H9 (cell line): Measurements from ENCODE around the gene DBN1. TPM values are rescaled to one million over a fixed set of nuclear protein-coding genes. Genes with fewer than 3 reads are reported as not detected.

ENCODE experiments used
- DNase-seq: peaks from one replicate; pipeline ENCODE4 v3.0.0-alpha.2; 2017
- H2AFZ ChIP-seq: one replicate; pipeline ENCODE4 v1.6.1; 2013; ENCODE audit warnings: mild to moderate bottlenecking, low read length, control low read depth, moderate library complexity
- H2AK5ac ChIP-seq: 2 replicates; pipeline ENCODE4 v1.6.1; 2013; ENCODE audit warnings: low read length, control low read depth, mixed read lengths; ENCODE audit not compliant: insufficient read length
- H2BK120ac ChIP-seq: one replicate; pipeline ENCODE4 v1.6.1; 2013; ENCODE audit warnings: low read depth, mild to moderate bottlenecking, low read length, control low read depth, inconsistent platforms; ENCODE audit not compliant: poor library complexity, severe bottlenecking
- H2BK12ac ChIP-seq: 2 replicates; pipeline ENCODE4 v1.6.1; 2013; ENCODE audit warnings: low read length, control low read depth, mixed read lengths, low read depth; ENCODE audit not compliant: insufficient read length
- H2BK15ac ChIP-seq: 2 replicates; pipeline ENCODE4 v1.6.1; 2013; ENCODE audit warnings: low read depth, low read length, control low read depth
- H2BK20ac ChIP-seq: one replicate; pipeline ENCODE4 v1.6.1; 2013; ENCODE audit warnings: low read depth, mild to moderate bottlenecking, low read length, control low read depth, inconsistent platforms; ENCODE audit not compliant: poor library complexity, severe bottlenecking
- H2BK5ac ChIP-seq: 2 replicates; pipeline ENCODE4 v1.6.1; 2013; ENCODE audit warnings: low read length, control low read depth, mixed read lengths; ENCODE audit not compliant: insufficient read length
- H3K14ac ChIP-seq: 2 replicates; pipeline ENCODE4 v1.6.1; 2013; ENCODE audit warnings: low read length, control low read depth; ENCODE audit not compliant: insufficient read depth
- H3K18ac ChIP-seq: 2 replicates; pipeline ENCODE4 v1.6.1; 2013; ENCODE audit warnings: low read depth, mild to moderate bottlenecking, mixed read lengths, low read length, control low read depth; ENCODE audit not compliant: insufficient read length
- H3K23ac ChIP-seq: 2 replicates; pipeline ENCODE4 v1.6.1; 2013; ENCODE audit warnings: low read length, control low read depth, mixed read lengths, low read depth; ENCODE audit not compliant: insufficient read length
- H3K23me2 ChIP-seq: 2 replicates; pipeline ENCODE4 v1.6.1; 2013; ENCODE audit warnings: low read depth, mild to moderate bottlenecking, mixed read lengths, low read length, control low read depth; ENCODE audit not compliant: insufficient read length, poor library complexity, severe bottlenecking
- H3K27ac ChIP-seq: 2 replicates; pipeline ENCODE4 v1.5.1; 2013; ENCODE audit warnings: low read length, control low read depth, mixed read lengths, low read depth; ENCODE audit not compliant: insufficient read length
- H3K27me3 ChIP-seq: 2 replicates; pipeline ENCODE4 v1.6.1; 2013; ENCODE audit warnings: low read length, control low read depth, inconsistent platforms; ENCODE audit not compliant: insufficient read depth
- H3K4ac ChIP-seq: 2 replicates; pipeline ENCODE4 v1.6.1; 2013; ENCODE audit warnings: low read depth, mild to moderate bottlenecking, control low read depth, inconsistent platforms, low read length, moderate library complexity
- H3K4me1 ChIP-seq: 2 replicates; pipeline ENCODE4 v1.6.1; 2013; ENCODE audit warnings: low read length, control low read depth, inconsistent platforms; ENCODE audit not compliant: insufficient read depth
- H3K4me2 ChIP-seq: 2 replicates; pipeline ENCODE4 v1.6.1; 2013; ENCODE audit warnings: low read length, control low read depth, mixed read lengths; ENCODE audit not compliant: insufficient read length, insufficient read depth
- H3K56ac ChIP-seq: 2 replicates; pipeline ENCODE4 v1.6.1; 2013; ENCODE audit warnings: low read depth, mild to moderate bottlenecking, mixed read lengths, low read length, control low read depth; ENCODE audit not compliant: insufficient read length
- H3K79me1 ChIP-seq: 2 replicates; pipeline ENCODE4 v1.6.1; 2013; ENCODE audit warnings: low read depth, mild to moderate bottlenecking, moderate library complexity, low read length, control low read depth, inconsistent platforms; ENCODE audit not compliant: insufficient read depth, poor library complexity, severe bottlenecking
- H3K79me2 ChIP-seq: 2 replicates; pipeline ENCODE4 v1.6.1; 2013; ENCODE audit warnings: low read length, control low read depth, inconsistent platforms; ENCODE audit not compliant: insufficient read depth
- H3K9ac ChIP-seq: 2 replicates; pipeline ENCODE4 v1.6.1; 2013; ENCODE audit warnings: low read length, control low read depth, mixed read lengths; ENCODE audit not compliant: insufficient read length; ENCODE audit errors: extremely low read depth
- H3K9me3 ChIP-seq: one replicate; pipeline ENCODE4 v1.6.1; 2013; ENCODE audit warnings: low read depth, low read length, inconsistent platforms; ENCODE audit not compliant: control insufficient read depth
- H3T11ph ChIP-seq: one replicate; pipeline ENCODE4 v1.6.1; 2013; ENCODE audit warnings: mild to moderate bottlenecking, low read length, control low read depth, inconsistent platforms
- H4K20me1 ChIP-seq: one replicate; pipeline ENCODE4 v1.6.1; 2013; ENCODE audit not compliant: control insufficient read depth, insufficient read length, insufficient read depth
- H4K5ac ChIP-seq: 2 replicates; pipeline ENCODE4 v1.6.1; 2013; ENCODE audit warnings: low read depth, mild to moderate bottlenecking, mixed read lengths, low read length, control low read depth; ENCODE audit not compliant: insufficient read length
- H4K8ac ChIP-seq: replicated peaks from 2 replicates; pipeline ENCODE4 v1.6.1; 2013; ENCODE audit warnings: low read length, control low read depth, mixed read lengths, low read depth; ENCODE audit not compliant: insufficient read length
- H4K91ac ChIP-seq: 2 replicates; pipeline ENCODE4 v1.6.1; 2013; ENCODE audit warnings: low read depth, mild to moderate bottlenecking, moderate library complexity, mixed read lengths, low read length, control low read depth; ENCODE audit not compliant: insufficient read length
- H3K27ac Mint-ChIP-seq, 3 experiments: 2 replicates in 2 of 3; 3 replicates in 1 of 3; pipeline ENCODE4 v1.8.0; 2020 to 2021; ENCODE audit warnings: mixed read lengths in 3 of 3, mild to moderate bottlenecking in 1 of 3, moderate library complexity in 1 of 3
- H3K27me3 Mint-ChIP-seq: 2 replicates; pipeline ENCODE4 v1.8.0; 2021; ENCODE audit warnings: low read depth, mild to moderate bottlenecking, moderate library complexity, mixed read lengths
- H3K36me3 Mint-ChIP-seq, 3 experiments: 2 replicates in 2 of 3; 3 replicates in 1 of 3; pipeline ENCODE4 v1.8.0; 2020 to 2021; ENCODE audit warnings: low read depth in 3 of 3, mixed read lengths in 3 of 3; ENCODE audit not compliant: insufficient read depth in 1 of 3
- H3K4me1 Mint-ChIP-seq, 2 experiments: 2 replicates each; pipeline ENCODE4 v1.8.0; 2020; ENCODE audit warnings: mixed read lengths in 2 of 2
- H3K4me3 Mint-ChIP-seq, 2 experiments: 2 replicates in 1 of 2; 3 replicates in 1 of 2; pipeline ENCODE4 v1.8.0; 2020 to 2021; ENCODE audit warnings: mild to moderate bottlenecking in 2 of 2, mixed read lengths in 2 of 2, moderate library complexity in 1 of 2
- H3K9me3 Mint-ChIP-seq, 2 experiments: 2 replicates in 1 of 2; 3 replicates in 1 of 2; pipeline ENCODE4 v1.8.0; 2020; ENCODE audit warnings: mild to moderate bottlenecking in 2 of 2, mixed read lengths in 2 of 2, moderate library complexity in 1 of 2
- WGBS: extraction: QIAGEN DNeasy Blood & Tissue Kit; methylation state at CpG from one replicate; pipeline ENCODE4 v1.1.7; 2013; ENCODE audit warnings: missing lambda C conversion rate, low lambda C conversion rate, mixed read lengths; ENCODE audit not compliant: insufficient read length; ENCODE audit errors: extremely low coverage; 5-methylcytosine and 5-hydroxymethylcytosine counted together
- total RNA-seq: library from RNA; stranded (reverse); gene quantifications from 2 replicates; pipeline ENCODE4 v1.2.1, GENCODE V29; 2021
- TF ChIP-seq, protein P1 (sequence below): fragments of 200-600 bp; sonication (generic); conservative IDR thresholded peaks from 3 replicates; pipeline ENCODE4 v1.8.0; 2021; ENCODE audit warnings: antibody characterized with exemption, mild to moderate bottlenecking

Gene DBN1
- total RNA-seq, 1 experiment from 2014 or later, result 340 TPM

DNA sequence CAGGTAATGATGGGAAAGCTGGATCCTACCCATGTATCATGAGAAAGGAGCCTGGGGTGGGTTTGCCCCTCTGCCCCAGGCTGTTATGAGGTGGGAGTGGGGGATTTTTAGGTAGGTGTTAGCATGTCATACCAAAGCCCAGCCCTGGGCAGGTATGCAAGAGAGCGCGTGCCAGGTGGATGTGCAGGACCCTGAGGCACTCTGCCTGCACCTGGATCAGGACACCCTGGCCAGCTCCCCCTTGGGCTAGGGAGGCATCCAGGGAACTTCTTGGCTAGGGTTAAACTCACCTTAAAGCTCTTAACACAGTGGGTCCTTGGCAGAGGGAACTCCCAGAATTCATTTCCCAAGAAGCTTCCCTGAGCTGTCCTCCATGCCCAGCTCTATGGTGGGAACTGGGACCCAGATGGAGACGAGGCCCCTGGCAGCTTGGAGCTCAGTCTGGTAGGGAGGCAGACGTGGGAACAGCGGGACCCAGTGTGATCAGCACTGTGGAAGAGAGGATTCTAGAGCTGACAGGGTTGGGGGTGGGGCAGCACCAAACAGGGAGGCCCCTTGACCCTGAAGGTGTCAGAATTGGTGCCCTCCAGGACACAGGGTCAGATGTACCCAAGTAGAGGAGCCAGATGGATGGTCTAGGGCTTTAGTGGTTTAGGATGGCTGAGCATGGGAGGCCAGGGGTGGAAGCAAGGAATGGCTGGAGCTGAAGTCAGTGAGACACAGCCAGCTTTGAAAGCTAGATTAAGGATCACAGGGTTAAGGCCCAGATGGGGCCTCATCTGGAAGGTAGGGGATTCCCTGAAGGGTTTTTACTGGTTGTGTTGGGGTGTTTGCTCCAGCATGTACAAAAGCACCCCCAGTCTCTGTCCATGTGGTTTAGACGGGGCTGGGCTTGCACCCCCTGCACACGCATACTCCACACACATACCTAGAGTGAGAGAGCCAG, 29.1 kb downstream of the DBN1 start:
- Histone ChIP-seq H3K27ac (no peak overlapping the region), H3K79me1 (no peaks in the 10 kb centered on the region), H3K79me2 (no peaks in the 10 kb centered on the region), H3K23me2 (peaks cover 7% of the 10 kb centered on the region), H4K5ac (no peak overlapping the region), H2AK5ac (no peak overlapping the region), H3K18ac (no peak overlapping the region), H3K9me3 (no peaks in the 10 kb centered on the region), H2AFZ (no peak overlapping the region), H3K14ac (no peak overlapping the region), H2BK12ac (no peak overlapping the region), H3K4me1 (no peaks in the 10 kb centered on the region; the same call in 1 of the 2 replicates), H3K9ac (no peak overlapping the region), H3K4ac (no peak overlapping the region), H4K8ac (no peak overlapping the region), H3K4me2 (no peak overlapping the region), H2BK15ac (no peak overlapping the region), H3T11ph (no peak overlapping the region), H2BK20ac (no peak overlapping the region), H4K91ac (no peak overlapping the region), H3K56ac (no peak overlapping the region), H2BK120ac (no peak overlapping the region), H4K20me1 (no peaks in the 10 kb centered on the region), H3K23ac (no peak overlapping the region), H3K27me3 (no peaks in the 10 kb centered on the region; the same call in 1 of the 2 replicates), H2BK5ac (no peak overlapping the region)
- Mint-ChIP-seq H3K4me3 (peak overlapping the region; percentile 12 to 15), H3K9me3 (peaks cover 0 to 3% of the 10 kb centered on the region in 2 experiments; a peak in 1 of 5 replicates), H3K4me1 (peaks cover 49 to 50% of the 10 kb centered on the region in 2 experiments), H3K27ac (peak overlapping the region in 1 of 3 experiments; percentile 39; a peak in 1 of 7 replicates), H3K27me3 (peaks cover 23% of the 10 kb centered on the region), H3K36me3 (peaks cover 8 to 22% (median 15%) of the 10 kb centered on the region in 3 experiments)
- DNase-seq, result no peak
- TF ChIP-seq, protein P1, sequence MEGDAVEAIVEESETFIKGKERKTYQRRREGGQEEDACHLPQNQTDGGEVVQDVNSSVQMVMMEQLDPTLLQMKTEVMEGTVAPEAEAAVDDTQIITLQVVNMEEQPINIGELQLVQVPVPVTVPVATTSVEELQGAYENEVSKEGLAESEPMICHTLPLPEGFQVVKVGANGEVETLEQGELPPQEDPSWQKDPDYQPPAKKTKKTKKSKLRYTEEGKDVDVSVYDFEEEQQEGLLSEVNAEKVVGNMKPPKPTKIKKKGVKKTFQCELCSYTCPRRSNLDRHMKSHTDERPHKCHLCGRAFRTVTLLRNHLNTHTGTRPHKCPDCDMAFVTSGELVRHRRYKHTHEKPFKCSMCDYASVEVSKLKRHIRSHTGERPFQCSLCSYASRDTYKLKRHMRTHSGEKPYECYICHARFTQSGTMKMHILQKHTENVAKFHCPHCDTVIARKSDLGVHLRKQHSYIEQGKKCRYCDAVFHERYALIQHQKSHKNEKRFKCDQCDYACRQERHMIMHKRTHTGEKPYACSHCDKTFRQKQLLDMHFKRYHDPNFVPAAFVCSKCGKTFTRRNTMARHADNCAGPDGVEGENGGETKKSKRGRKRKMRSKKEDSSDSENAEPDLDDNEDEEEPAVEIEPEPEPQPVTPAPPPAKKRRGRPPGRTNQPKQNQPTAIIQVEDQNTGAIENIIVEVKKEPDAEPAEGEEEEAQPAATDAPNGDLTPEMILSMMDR, result no peak
- no CpG with 5 or more reads among the region's 7 CpGs for WGBS
